Activated CD8-positive, alpha-beta T cell treated with anti-CD3 and anti-CD28 coated beads for 36 hours (primary cell): ENCODE results near the gene SAXO2. TPM values are rescaled to one million over a fixed set of nuclear protein-coding genes. Genes with fewer than 3 reads are reported as not detected.

Experiments used
- ATAC-seq: fragments of 200-7000 bp; cut with Tn5 transposase; one replicate; pipeline ENCODE4 v1.10.0; 2021; ENCODE audit warnings: mild to moderate bottlenecking, moderate library complexity
- CTCF ChIA-PET: fragments of 350-600 bp; sonication (Branson Sonifier 250); formaldehyde crosslinking; loops from one replicate; lab custom pipeline; 2021; ENCODE audit warnings: antibody characterized with exemption; lab: Charles Lee
- POLR2A ChIA-PET: fragments of 350-600 bp; sonication (Branson Sonifier 250); formaldehyde crosslinking; loops from one replicate; lab custom pipeline; 2021; ENCODE audit warnings: antibody characterized with exemption; lab: Charles Lee
- DNase-seq: peaks from one replicate; pipeline ENCODE4 v3.0.0-alpha.2; 2020
- H3K27ac Mint-ChIP-seq: one replicate; pipeline ENCODE4 v1.8.0; 2021; ENCODE audit warnings: mild to moderate bottlenecking, mixed read lengths
- H3K27me3 Mint-ChIP-seq: one replicate; pipeline ENCODE4 v1.8.0; 2021; ENCODE audit warnings: mixed read lengths
- H3K36me3 Mint-ChIP-seq: one replicate; pipeline ENCODE4 v1.8.0; 2021; ENCODE audit warnings: low read depth, mixed read lengths
- H3K4me1 Mint-ChIP-seq: one replicate; pipeline ENCODE4 v1.8.0; 2021; ENCODE audit warnings: low read depth, mixed read lengths
- H3K4me3 Mint-ChIP-seq: one replicate; pipeline ENCODE4 v1.8.0; 2021; ENCODE audit warnings: mild to moderate bottlenecking, moderate library complexity, mixed read lengths
- H3K9me3 Mint-ChIP-seq: one replicate; pipeline ENCODE4 v1.8.0; 2021; ENCODE audit warnings: mixed read lengths
- intact Hi-C: fragments of 100-400 bp; cut with micrococcal nuclease; formaldehyde crosslinking; loops from one replicate; pipeline ENCODE4 v1.10.0; 2022
- total RNA-seq, 2 experiments: library from RNA; stranded (reverse); gene quantifications; one replicate each; pipeline ENCODE4 v1.2.3, GENCODE V29; 2021
- TF ChIP-seq, protein P1 (sequence below): fragments of 200-600 bp; IDR thresholded peaks from one replicate; pipeline ENCODE4 v1.8.0; 2022; ENCODE audit warnings: antibody characterized with exemption, mild to moderate bottlenecking

SAXO2 gene
- total RNA-seq, 2 experiments from 2014 or later, result 1.1 to 2.8 TPM

DNA sequence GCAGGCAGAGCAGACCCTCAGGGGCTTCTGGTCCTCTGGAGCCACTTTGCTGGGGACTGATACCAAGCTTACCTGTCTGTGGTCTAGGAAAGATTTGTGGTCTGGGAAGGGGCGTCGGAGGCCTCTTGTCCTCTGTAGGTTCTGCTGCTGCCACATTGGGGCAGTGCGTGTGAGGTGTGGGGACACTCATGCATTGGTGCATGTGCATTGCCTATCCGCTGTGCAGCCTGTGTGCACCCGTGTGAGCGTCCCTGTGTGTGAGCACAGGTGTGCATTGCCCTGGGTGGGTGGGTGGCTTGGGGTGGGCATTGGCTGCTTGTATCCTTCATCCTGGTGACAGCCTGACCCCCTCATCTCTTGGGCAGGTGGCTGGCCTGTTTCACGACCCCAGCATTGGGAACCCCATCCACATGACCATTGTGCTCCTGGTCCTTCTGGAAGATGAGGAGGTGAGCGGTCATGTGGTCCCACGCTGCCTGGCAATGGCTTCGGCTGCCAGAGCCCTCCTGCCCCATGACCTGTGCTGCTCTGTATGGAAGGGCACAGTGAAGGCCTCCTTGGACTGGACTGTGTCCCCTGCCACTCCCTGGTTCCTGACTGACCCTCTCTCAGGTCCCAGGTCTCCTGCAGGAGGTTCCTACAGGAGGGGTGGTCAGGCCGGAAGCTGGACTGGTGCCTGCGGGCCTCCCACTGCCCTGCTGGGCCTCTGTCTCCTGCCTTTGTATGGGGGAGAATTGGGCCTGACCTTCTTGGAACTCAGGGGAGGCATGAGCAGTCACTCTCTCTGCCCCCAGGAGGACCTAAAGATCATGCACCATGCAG, 41.5 kb downstream of the SAXO2 start:
- Mint-ChIP-seq H3K4me1 (peaks cover 6% of the 10 kb centered on the region), H3K27me3 (no peaks in the 10 kb centered on the region), H3K9me3 (no peaks in the 10 kb centered on the region), H3K27ac (no peak overlapping the region), H3K36me3 (no peaks in the 10 kb centered on the region), H3K4me3 (no peak overlapping the region)
- DNase-seq, result no peak
- intact Hi-C loops, result no loop called here
- ChIA-PET POLR2A (no interaction called here), CTCF (no interaction called here)
- TF ChIP-seq, protein P1, sequence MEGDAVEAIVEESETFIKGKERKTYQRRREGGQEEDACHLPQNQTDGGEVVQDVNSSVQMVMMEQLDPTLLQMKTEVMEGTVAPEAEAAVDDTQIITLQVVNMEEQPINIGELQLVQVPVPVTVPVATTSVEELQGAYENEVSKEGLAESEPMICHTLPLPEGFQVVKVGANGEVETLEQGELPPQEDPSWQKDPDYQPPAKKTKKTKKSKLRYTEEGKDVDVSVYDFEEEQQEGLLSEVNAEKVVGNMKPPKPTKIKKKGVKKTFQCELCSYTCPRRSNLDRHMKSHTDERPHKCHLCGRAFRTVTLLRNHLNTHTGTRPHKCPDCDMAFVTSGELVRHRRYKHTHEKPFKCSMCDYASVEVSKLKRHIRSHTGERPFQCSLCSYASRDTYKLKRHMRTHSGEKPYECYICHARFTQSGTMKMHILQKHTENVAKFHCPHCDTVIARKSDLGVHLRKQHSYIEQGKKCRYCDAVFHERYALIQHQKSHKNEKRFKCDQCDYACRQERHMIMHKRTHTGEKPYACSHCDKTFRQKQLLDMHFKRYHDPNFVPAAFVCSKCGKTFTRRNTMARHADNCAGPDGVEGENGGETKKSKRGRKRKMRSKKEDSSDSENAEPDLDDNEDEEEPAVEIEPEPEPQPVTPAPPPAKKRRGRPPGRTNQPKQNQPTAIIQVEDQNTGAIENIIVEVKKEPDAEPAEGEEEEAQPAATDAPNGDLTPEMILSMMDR, result no peak
- no peak for ATAC-seq

DNA sequence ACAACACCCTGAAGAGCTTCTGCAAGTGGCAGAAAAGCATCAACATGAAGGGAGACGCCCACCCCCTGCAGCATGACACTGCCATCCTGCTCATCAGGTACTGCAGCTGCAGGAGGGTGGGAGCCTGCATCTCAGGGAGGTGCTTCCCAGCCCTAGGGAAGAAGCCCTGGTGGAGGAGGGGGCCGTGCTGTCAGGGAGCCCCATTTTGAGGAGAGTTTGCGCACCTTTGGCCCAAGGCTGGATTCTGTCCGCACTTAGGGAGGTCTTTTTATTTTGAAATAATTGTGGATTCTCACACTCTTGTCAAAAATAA, 42.1 kb downstream of the SAXO2 start:
- DNase-seq (no peak), ATAC-seq (no peak)
- no peak overlapping the region for H3K4me3 Mint-ChIP-seq
- CTCF ChIA-PET, result no interaction called here
- no peaks in the 10 kb centered on the region for H3K36me3 Mint-ChIP-seq
- H3K27ac Mint-ChIP-seq, result no peak overlapping the region
- TF ChIP-seq, protein P1, result no peak
- H3K9me3 Mint-ChIP-seq, result no peaks in the 10 kb centered on the region
- POLR2A ChIA-PET, result no interaction called here
- intact Hi-C loops, result no loop called here
- H3K4me1 Mint-ChIP-seq, result peaks cover 6% of the 10 kb centered on the region
- no peaks in the 10 kb centered on the region for H3K27me3 Mint-ChIP-seq

- Mint-ChIP-seq H3K27ac (no peak overlapping the region), H3K4me3 (no peak overlapping the region), H3K4me1 (peaks cover 6% of the 10 kb centered on the region), H3K27me3 (no peaks in the 10 kb centered on the region), H3K36me3 (no peaks in the 10 kb centered on the region), H3K9me3 (no peaks in the 10 kb centered on the region)
- intact Hi-C loops, result no loop called here
- ATAC-seq (no peak), DNase-seq (no peak)
- TF ChIP-seq, protein P1, result no peak
- ChIA-PET CTCF (no interaction called here), POLR2A (no interaction called here)
Measured at GRCh38 chr15:82305621-82306048, 43.0 kb downstream of the SAXO2 start.

- Mint-ChIP-seq H3K9me3 (no peaks in the 10 kb centered on the region), H3K27me3 (no peaks in the 10 kb centered on the region), H3K27ac (no peak overlapping the region), H3K4me1 (peaks cover 6% of the 10 kb centered on the region), H3K4me3 (no peak overlapping the region), H3K36me3 (no peaks in the 10 kb centered on the region)
- TF ChIP-seq, protein P1, result no peak
- intact Hi-C loops, result no loop called here
- CTCF ChIA-PET, result no interaction called here
- ATAC-seq (no peak), DNase-seq (no peak)
- POLR2A ChIA-PET, result no interaction called here
Measured at GRCh38 chr15:82306791-82307713, 44.4 kb downstream of the SAXO2 start.

DNA sequence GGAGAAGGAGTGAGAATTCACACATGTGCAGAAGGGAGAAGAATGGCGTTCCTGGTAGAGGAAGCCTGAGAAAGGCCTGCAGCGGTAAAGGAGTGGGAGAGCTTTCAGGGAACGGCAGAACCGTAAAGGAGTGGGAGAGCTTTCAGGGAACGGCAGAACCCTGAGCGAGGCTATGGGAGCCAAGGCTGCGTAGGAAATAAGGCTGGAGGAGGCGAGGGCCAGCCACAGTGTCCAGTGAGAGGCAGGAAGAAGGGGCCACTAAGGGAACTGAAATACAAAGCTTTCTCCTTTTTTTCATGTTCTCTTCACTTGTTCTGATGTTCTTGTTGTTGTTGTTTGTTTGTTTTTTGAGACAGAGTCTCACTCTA, 45.1 kb downstream of the SAXO2 start:
- Mint-ChIP-seq H3K4me1 (peaks cover 6% of the 10 kb centered on the region), H3K4me3 (no peak overlapping the region), H3K9me3 (no peaks in the 10 kb centered on the region), H3K27ac (no peak overlapping the region), H3K27me3 (no peaks in the 10 kb centered on the region), H3K36me3 (no peaks in the 10 kb centered on the region)
- POLR2A ChIA-PET, result no interaction called here
- TF ChIP-seq, protein P1, result no peak
- CTCF ChIA-PET, result no interaction called here
- no peak for ATAC-seq
- no peak for DNase-seq
- intact Hi-C loops, result no loop called here
